Sciatic nerve (tissue), 2 donors: ENCODE data around the gene TMEM234. TPM values are rescaled to one million over a fixed set of nuclear protein-coding genes. Genes with fewer than 3 reads are reported as not detected.
A peak's percentile ranks its signal among the peaks of the same experiment; 100 is the strongest.

Source experiments
- ATAC-seq: fragments of 200-7000 bp; cut with Tn5 transposase; one replicate; pipeline ENCODE4 v1.9.1; 2020; ENCODE audit warnings: mild to moderate bottlenecking, moderate library complexity
- DNase-seq: peaks from one replicate; pipeline ENCODE4 v3.0.0-alpha.2; 2020; ENCODE audit warnings: low spot score
- intact Hi-C: fragments of 100-400 bp; cut with DNase I; formaldehyde crosslinking; loops from one replicate; pipeline ENCODE4 v1.14.2; 2022
- total RNA-seq: library from RNA; stranded (reverse); fragmentation: NEBNext Ultra II Directional; extraction: Animal tissue kit (Norgen Biotek cat#: 25700); gene quantifications from one replicate; pipeline ENCODE4 v1.2.1, GENCODE V29; 2021
- donor health status: DM: no; HTN: no; CAD: no.
- donor health status: DM: no; HTN: no; CAD: no.

TMEM234 gene
- total RNA-seq, 1 donor from 2014 or later, result 27.0 TPM

GRCh38 chr1:32184650-32185049 is 37.5 kb downstream of the TMEM234 start:
- ATAC-seq (no peak), DNase-seq (no peak)
- intact Hi-C loops, result no loop called here

- DNase-seq (no peak), ATAC-seq (no peak)
- intact Hi-C loops, result no loop called here
These were observed 40.1 kb downstream of the TMEM234 start for GRCh38 chr1:32182060-32182459.

GRCh38 chr1:32181563-32181962 is 40.6 kb downstream of the TMEM234 start:
- no peak for DNase-seq
- ATAC-seq, result no peak
- intact Hi-C loops, result no loop called here

- intact Hi-C loops, result no loop called here
- no peak for ATAC-seq
- DNase-seq, result no peak
These were observed 41.1 kb downstream of the TMEM234 start for GRCh38 chr1:32181065-32181464.

GRCh38 chr1:32180186-32181060 is 41.7 kb downstream of the TMEM234 start:
- intact Hi-C loops, result no loop called here
- DNase-seq, result peak; percentile 71

GRCh38 chr1:32179443-32180185 is 42.5 kb downstream of the TMEM234 start, which contains the start of gene TXLNA:
TXLNA (plus strand) TSS chr1:32179675; CDS start chr1:32180346, 671 bp downstream.
- DNase-seq (peak; percentile 97), ATAC-seq (peak; percentile 97)
- intact Hi-C loops, result no loop called here

More at GRCh38 chr1:32180186-32181060, 41.7 kb downstream of the TMEM234 start:
- ATAC-seq, result peak; percentile 42

DNA sequence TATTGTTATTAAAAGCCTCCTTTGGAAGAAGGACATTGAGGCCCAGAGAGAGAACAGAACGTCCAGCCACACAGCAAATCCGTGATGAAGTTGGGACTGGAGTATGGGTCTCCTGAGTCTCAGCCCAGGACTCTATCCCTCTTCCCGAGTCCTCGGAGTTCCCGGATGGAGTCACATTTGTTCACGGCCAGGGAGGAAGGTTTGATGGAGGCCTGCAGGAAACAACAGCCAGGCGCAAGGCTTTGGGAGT is 43.0 kb downstream of the TMEM234 start:
- no peak for ATAC-seq
- no peak for DNase-seq
- intact Hi-C loops, result no loop called here

GRCh38 chr1:32178380-32179192 is 43.6 kb downstream of the TMEM234 start:
- ATAC-seq (peak; percentile 22), DNase-seq (no peak)
- intact Hi-C loops, result no loop called here

- intact Hi-C loops, result no loop called here
- ATAC-seq (no peak), DNase-seq (no peak)
These were observed 49.4 kb downstream of the TMEM234 start for GRCh38 chr1:32172621-32173245.

DNA sequence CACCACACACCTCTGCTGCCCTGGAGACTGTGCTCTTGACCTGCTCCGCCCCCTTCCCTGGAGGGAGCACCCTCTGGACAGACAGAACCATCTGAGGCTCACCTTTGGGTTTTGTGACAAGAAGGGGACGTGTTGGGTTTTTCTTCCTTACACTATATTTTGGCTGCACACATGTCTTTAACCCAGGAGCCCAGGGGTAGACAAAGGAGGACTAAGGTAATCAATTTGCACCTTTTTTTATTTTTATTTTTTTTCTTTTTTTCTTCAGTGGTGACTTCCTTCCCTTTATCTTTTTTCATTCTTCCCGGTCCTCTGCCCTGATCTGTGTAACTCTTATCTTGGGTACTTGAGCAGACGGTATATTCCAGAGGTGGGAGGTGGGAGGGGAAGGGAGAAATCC is 51.2 kb downstream of the TMEM234 start:
- ATAC-seq (no peak), DNase-seq (no peak)
- intact Hi-C loops, result no loop called here

Other genes with a start within 250 kb of the TMEM234 start
- gene KHDRBS1, start 208.5 kb downstream of the TMEM234 start, total RNA-seq, result 93.9 TPM
- 16.4 TPM for gene TMEM39B, start 149.4 kb downstream of the TMEM234 start, total RNA-seq
- 58.9 TPM for gene KPNA6, start 114.3 kb downstream of the TMEM234 start, total RNA-seq
- 49.5 TPM for gene TXLNA, start 42.7 kb downstream of the TMEM234 start, total RNA-seq
- gene CCDC28B, start 21.8 kb downstream of the TMEM234 start, total RNA-seq, result 3.7 TPM
- 1.1 TPM for gene IQCC, start 16.7 kb downstream of the TMEM234 start, total RNA-seq
- not detected for gene DCDC2B, start 13.3 kb downstream of the TMEM234 start, total RNA-seq
- 92.3 TPM for gene EIF3I, start 54 bp upstream of the TMEM234 start, total RNA-seq
- gene FAM167B, start 24.9 kb upstream of the TMEM234 start, total RNA-seq, result 16.1 TPM
- 3.2 TPM for gene LCK, start 28.9 kb upstream of the TMEM234 start, total RNA-seq
- 54.7 TPM for gene HDAC1, start 69.7 kb upstream of the TMEM234 start, total RNA-seq
- 126 TPM for gene MARCKSL1, start 113.9 kb upstream of the TMEM234 start, total RNA-seq
- 12.0 TPM for gene FAM229A, start 140.1 kb upstream of the TMEM234 start, total RNA-seq
- 5.1 TPM for gene TSSK3, start 140.2 kb upstream of the TMEM234 start, total RNA-seq
- gene BSDC1, start 172.1 kb upstream of the TMEM234 start, total RNA-seq, result 83.1 TPM
- 0.04 TPM for gene ZBTB8B, start 242.7 kb upstream of the TMEM234 start, total RNA-seq